ENCODE results near the gene GGCX. TPM values are rescaled to one million over a fixed set of nuclear protein-coding genes. Genes with fewer than 3 reads are reported as not detected.

Gene GGCX
- total and polyA plus RNA-seq, 2 of the 13 experiments (the other 11 are each of a cell fraction or from before 2014, with no cell fraction given): 72.5 to 103 TPM

DNA sequence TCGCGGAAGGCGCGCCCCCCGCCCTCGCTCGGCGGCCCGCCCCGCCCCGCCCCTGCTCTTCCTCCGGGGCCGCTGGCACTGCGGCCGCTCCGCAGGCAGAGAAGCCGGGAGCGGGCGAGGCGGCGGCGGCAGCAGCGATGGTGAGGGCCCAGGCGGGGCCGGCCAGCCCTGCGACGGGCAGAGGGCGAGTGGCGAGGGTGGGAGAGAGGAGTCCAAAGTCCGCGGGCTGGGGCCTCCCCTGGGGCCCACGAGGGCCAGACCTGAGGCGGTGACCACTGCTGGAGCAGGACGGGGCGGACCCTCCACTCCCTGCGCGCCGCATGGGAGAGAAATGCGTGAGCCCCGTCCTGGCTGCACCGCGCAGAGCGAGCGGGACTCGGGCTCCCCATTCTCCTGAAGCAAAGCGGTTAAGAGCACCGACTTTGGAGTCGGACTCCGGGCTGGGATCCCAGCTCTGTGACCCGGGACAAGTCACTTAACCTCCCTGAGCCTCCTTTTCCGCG is 23.1 kb upstream of the GGCX start, which contains the start of gene VAMP5 (continued):
- TF ChIP-seq, protein P1, sequence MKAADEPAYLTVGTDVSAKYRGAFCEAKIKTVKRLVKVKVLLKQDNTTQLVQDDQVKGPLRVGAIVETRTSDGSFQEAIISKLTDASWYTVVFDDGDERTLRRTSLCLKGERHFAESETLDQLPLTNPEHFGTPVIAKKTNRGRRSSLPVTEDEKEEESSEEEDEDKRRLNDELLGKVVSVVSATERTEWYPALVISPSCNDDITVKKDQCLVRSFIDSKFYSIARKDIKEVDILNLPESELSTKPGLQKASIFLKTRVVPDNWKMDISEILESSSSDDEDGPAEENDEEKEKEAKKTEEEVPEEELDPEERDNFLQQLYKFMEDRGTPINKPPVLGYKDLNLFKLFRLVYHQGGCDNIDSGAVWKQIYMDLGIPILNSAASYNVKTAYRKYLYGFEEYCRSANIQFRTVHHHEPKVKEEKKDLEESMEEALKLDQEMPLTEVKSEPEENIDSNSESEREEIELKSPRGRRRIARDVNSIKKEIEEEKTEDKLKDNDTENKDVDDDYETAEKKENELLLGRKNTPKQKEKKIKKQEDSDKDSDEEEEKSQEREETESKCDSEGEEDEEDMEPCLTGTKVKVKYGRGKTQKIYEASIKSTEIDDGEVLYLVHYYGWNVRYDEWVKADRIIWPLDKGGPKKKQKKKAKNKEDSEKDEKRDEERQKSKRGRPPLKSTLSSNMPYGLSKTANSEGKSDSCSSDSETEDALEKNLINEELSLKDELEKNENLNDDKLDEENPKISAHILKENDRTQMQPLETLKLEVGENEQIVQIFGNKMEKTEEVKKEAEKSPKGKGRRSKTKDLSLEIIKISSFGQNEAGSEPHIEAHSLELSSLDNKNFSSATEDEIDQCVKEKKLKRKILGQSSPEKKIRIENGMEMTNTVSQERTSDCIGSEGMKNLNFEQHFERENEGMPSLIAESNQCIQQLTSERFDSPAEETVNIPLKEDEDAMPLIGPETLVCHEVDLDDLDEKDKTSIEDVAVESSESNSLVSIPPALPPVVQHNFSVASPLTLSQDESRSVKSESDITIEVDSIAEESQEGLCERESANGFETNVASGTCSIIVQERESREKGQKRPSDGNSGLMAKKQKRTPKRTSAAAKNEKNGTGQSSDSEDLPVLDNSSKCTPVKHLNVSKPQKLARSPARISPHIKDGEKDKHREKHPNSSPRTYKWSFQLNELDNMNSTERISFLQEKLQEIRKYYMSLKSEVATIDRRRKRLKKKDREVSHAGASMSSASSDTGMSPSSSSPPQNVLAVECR (CRISPR knock-in tag; IDR thresholded peaks at IDR 0.05; ENCODE audit: borderline replicate concordance): peak; percentile 81
- TF ChIP-seq ATF7 (IDR thresholded peaks at IDR 0.05) (no peak), ATF7 (CRISPR knock-in tag; IDR thresholded peaks at IDR 0.05) (no peak; the same call in 1 of the 2 replicates), ZFAT (CRISPR knock-in tag; conservative IDR thresholded peaks at IDR 0.05) (no peak), JUND (CRISPR knock-in tag; IDR thresholded peaks at IDR 0.05) (0 out of 2 replicates have a peak, but pooled peaks have one; percentile 39), RAD51 (IDR thresholded peaks at IDR 0.05; ENCODE audit: borderline replicate concordance) (no peak), JDP2 (CRISPR knock-in tag; IDR thresholded peaks at IDR 0.05; ENCODE audit: borderline replicate concordance) (no peak; the same call in 1 of the 2 replicates), KLF15 (CRISPR knock-in tag; IDR thresholded peaks at IDR 0.05; ENCODE audit: borderline replicate concordance) (0 out of 2 replicates have a peak, but pooled peaks have one; percentile 43), ZNF547 (CRISPR knock-in tag; IDR thresholded peaks at IDR 0.05) (peak; percentile 85), PLRG1 (conservative IDR thresholded peaks at IDR 0.05) (no peak)
- TF ChIP-seq, protein P2, sequence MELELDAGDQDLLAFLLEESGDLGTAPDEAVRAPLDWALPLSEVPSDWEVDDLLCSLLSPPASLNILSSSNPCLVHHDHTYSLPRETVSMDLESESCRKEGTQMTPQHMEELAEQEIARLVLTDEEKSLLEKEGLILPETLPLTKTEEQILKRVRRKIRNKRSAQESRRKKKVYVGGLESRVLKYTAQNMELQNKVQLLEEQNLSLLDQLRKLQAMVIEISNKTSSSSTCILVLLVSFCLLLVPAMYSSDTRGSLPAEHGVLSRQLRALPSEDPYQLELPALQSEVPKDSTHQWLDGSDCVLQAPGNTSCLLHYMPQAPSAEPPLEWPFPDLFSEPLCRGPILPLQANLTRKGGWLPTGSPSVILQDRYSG (CRISPR knock-in tag; IDR thresholded peaks at IDR 0.05): no peak; the same call in 1 of the 2 replicates
- TF ChIP-seq, protein P3, sequence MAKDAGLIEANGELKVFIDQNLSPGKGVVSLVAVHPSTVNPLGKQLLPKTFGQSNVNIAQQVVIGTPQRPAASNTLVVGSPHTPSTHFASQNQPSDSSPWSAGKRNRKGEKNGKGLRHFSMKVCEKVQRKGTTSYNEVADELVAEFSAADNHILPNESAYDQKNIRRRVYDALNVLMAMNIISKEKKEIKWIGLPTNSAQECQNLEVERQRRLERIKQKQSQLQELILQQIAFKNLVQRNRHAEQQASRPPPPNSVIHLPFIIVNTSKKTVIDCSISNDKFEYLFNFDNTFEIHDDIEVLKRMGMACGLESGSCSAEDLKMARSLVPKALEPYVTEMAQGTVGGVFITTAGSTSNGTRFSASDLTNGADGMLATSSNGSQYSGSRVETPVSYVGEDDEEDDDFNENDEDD (CRISPR knock-in tag; IDR thresholded peaks at IDR 0.05; ENCODE audit: borderline replicate concordance): peak; percentile 76
- TF ChIP-seq, protein P4, sequence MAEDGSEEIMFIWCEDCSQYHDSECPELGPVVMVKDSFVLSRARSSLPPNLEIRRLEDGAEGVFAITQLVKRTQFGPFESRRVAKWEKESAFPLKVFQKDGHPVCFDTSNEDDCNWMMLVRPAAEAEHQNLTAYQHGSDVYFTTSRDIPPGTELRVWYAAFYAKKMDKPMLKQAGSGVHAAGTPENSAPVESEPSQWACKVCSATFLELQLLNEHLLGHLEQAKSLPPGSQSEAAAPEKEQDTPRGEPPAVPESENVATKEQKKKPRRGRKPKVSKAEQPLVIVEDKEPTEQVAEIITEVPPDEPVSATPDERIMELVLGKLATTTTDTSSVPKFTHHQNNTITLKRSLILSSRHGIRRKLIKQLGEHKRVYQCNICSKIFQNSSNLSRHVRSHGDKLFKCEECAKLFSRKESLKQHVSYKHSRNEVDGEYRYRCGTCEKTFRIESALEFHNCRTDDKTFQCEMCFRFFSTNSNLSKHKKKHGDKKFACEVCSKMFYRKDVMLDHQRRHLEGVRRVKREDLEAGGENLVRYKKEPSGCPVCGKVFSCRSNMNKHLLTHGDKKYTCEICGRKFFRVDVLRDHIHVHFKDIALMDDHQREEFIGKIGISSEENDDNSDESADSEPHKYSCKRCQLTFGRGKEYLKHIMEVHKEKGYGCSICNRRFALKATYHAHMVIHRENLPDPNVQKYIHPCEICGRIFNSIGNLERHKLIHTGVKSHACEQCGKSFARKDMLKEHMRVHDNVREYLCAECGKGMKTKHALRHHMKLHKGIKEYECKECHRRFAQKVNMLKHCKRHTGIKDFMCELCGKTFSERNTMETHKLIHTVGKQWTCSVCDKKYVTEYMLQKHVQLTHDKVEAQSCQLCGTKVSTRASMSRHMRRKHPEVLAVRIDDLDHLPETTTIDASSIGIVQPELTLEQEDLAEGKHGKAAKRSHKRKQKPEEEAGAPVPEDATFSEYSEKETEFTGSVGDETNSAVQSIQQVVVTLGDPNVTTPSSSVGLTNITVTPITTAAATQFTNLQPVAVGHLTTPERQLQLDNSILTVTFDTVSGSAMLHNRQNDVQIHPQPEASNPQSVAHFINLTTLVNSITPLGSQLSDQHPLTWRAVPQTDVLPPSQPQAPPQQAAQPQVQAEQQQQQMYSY (CRISPR knock-in tag; IDR thresholded peaks at IDR 0.05): peak; percentile 66; the same call in 1 of the 2 replicates
- TF ChIP-seq, protein P5, sequence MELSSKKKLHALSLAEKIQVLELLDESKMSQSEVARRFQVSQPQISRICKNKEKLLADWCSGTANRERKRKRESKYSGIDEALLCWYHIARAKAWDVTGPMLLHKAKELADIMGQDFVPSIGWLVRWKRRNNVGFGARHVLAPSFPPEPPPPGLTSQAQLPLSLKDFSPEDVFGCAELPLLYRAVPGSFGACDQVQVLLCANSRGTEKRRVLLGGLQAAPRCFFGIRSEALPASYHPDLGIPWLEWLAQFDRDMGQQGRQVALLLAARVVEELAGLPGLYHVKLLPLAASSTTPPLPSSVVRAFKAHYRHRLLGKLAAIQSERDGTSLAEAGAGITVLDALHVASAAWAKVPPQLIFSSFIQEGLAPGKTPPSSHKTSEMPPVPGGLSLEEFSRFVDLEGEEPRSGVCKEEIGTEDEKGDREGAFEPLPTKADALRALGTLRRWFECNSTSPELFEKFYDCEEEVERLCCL (CRISPR knock-in tag; IDR thresholded peaks at IDR 0.05; ENCODE audit: borderline replicate concordance): 0 out of 2 replicates have a peak, but pooled peaks have one; percentile 68

All from HepG2 (cell line).